Measurements from ENCODE around the gene BNC2.

GRCh38 chr9:16363916-16364315 is 506.6 kb downstream of the BNC2 start:
- no peak for TF ChIP-seq CTCF (IDR thresholded peaks at IDR 0.05; ENCODE audit: poor library complexity)
- no peak for TF ChIP-seq EZH2 (IDR thresholded peaks at IDR 0.05; ENCODE audit: borderline replicate concordance)
